Bronchial epithelial cell (primary cell): ENCODE results near the gene ITIH3. TPM values are rescaled to one million over a fixed set of nuclear protein-coding genes. Genes with fewer than 3 reads are reported as not detected.

Experiments
- DNase-seq: peaks from one replicate; pipeline ENCODE4 v3.0.0-alpha.2; 2010; ENCODE audit warnings: low read depth
- FAIRE-seq: peaks from 2 replicates; lab custom pipeline; 2011; peaks lifted over from hg19 to GRCh38; lab: Jason Lieb, UNC
- H3K27me3 ChIP-seq: 2 replicates; pipeline ENCODE4 v1.5.1; 2011; ENCODE audit warnings: low read length; ENCODE audit not compliant: control insufficient read depth, insufficient read depth
- H3K36me3 ChIP-seq: 2 replicates; pipeline ENCODE4 v1.5.1; 2011; ENCODE audit warnings: low read length; ENCODE audit not compliant: control insufficient read depth, insufficient read depth
- H3K4me3 ChIP-seq: 2 replicates; pipeline ENCODE4 v1.5.1; 2011; ENCODE audit warnings: mild to moderate bottlenecking, low read depth, low read length, control low read depth
- total RNA-seq: library from RNA; depleted of rRNA; stranded (reverse); fragments of >200 nt; gene quantifications from 2 replicates; pipeline ENCODE4 v1.2.1, GENCODE V29; 2014
- TF ChIP-seq, protein P1 (sequence below): IDR thresholded peaks from 2 replicates; pipeline ENCODE4 v1.5.1; 2011; ENCODE audit warnings: mild to moderate bottlenecking, moderate library complexity, low read length, control low read depth, inconsistent platforms; ENCODE audit not compliant: insufficient read depth, severe bottlenecking

The ITIH3 gene
- total RNA-seq, 1 donor from 2014 or later, result not detected

DNA sequence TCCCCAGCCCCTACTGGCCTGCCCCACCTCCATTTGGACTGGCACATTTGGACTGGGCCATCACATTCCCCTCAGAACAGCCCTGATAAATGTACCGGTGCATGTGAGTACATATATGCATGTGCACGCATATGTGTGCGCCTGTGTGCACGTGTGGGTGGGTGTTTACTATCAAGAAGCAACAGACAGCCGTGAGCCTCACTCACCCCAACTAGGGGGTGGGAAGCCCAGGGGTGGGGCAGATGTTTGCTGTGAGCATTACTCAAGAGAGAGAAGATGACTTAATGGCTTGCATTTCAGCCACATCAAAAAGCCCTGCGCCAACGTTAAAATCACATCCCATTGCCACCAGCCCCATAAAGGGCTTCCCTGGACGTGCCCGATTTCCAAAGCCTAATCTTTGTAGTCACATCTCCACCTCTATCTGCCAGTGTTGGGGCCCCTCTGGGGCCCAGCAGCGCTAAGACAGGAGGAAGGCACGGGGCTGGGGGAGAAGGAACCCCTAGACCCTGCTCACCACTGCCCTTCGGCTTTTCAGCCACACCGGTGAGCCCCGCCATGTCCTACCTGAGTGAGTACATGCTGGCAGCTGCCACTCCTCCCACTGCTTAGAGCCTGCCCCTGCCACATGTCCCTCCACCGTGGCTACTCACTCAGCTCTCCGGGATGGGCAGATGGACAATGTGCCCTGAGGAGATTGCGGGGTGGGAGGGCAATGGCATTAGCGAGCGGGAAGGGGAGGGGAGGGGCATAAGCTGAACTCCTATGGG, 10.9 kb downstream of the ITIH3 start:
- H3K27me3 ChIP-seq, result no peaks in the 10 kb centered on the region
- DNase-seq (no peak), FAIRE-seq (no peak)
- TF ChIP-seq, protein P1, sequence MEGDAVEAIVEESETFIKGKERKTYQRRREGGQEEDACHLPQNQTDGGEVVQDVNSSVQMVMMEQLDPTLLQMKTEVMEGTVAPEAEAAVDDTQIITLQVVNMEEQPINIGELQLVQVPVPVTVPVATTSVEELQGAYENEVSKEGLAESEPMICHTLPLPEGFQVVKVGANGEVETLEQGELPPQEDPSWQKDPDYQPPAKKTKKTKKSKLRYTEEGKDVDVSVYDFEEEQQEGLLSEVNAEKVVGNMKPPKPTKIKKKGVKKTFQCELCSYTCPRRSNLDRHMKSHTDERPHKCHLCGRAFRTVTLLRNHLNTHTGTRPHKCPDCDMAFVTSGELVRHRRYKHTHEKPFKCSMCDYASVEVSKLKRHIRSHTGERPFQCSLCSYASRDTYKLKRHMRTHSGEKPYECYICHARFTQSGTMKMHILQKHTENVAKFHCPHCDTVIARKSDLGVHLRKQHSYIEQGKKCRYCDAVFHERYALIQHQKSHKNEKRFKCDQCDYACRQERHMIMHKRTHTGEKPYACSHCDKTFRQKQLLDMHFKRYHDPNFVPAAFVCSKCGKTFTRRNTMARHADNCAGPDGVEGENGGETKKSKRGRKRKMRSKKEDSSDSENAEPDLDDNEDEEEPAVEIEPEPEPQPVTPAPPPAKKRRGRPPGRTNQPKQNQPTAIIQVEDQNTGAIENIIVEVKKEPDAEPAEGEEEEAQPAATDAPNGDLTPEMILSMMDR, result no peak
- H3K4me3 ChIP-seq, result no peak overlapping the region
- H3K36me3 ChIP-seq, result no peaks in the 10 kb centered on the region

DNA sequence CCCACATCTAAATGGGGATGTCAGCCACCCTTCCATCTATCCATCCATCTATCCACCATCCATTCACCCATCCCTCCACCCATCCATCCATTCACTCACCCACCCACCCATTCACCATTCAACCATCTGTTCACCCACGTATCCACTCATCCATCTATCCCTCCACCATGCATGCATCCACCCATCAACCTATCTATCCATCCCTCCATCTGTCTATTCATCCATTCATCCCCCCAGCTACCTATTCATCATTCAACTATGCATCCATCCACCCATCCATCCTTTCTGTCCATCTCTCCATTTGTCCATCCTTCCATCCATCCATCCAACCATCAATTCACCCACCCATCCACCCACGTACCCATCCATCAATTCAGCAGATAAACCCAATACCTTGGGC, 14.6 kb downstream of the ITIH3 start:
- DNase-seq (no peak), FAIRE-seq (no peak)
- no peak overlapping the region for H3K4me3 ChIP-seq
- TF ChIP-seq, protein P1, result no peak
- no peaks in the 10 kb centered on the region for H3K27me3 ChIP-seq
- H3K36me3 ChIP-seq, result no peaks in the 10 kb centered on the region

DNA sequence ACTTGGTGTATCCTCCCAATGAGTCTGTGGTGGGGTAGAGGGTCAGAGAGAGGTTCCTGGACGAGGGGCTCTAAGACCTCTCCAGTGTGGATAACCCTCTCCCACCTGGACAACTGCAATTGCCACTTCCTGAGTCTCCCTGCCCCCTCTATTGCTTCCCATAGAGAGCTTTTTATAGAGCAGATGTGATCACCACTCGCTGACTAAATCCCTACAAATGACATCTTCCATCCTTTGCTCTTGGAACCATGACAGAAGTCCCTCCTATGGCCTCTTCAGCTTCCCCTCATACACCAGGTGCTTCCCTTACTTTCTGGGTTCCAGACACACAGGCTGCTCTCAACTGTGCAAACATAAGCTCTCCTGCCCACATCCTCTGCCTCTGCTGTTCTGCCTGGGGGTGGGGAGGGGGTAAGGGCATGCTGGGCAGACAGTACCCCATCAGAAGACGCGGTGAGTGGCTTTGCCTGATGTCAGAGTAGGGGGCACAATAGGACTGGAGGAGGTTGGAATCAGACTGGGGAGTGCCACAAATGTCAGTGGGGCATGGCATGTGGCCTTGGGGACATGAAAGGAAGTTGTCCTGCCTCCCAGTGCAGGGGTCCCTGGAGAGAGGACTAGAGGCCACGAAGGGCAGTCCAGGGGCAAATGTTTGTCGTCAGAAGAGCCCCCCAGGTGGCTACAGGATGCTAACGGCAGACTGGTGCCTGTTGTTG, 15.2 kb downstream of the ITIH3 start:
- H3K27me3 ChIP-seq, result no peaks in the 10 kb centered on the region
- TF ChIP-seq, protein P1, result no peak
- no peak overlapping the region for H3K4me3 ChIP-seq
- no peaks in the 10 kb centered on the region for H3K36me3 ChIP-seq
- no peak for DNase-seq
- FAIRE-seq, result no peak

DNA sequence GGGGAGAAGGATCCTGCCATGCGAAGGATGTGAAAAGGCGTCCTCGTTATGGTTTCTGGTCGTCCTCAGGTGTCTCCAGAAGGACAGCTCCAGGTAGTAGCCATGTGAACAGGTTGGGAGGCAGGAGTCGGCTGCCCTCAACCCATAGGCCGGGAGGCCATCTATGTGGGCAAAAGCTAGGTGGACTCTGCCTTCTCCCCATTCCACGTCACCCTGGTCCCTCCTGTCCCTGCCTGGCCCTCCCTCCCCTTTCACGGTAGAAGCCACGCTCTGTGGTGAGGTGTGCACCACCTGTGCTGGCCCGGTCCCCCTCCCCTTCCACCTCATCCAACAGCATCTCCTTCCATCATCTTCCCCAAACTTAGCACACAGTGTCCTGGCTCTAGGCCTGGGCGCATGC, 16.3 kb downstream of the ITIH3 start:
- TF ChIP-seq, protein P1, result no peak
- DNase-seq, result no peak
- no peak for FAIRE-seq
- Histone ChIP-seq H3K36me3 (no peaks in the 10 kb centered on the region), H3K27me3 (no peaks in the 10 kb centered on the region), H3K4me3 (no peak overlapping the region)

DNA sequence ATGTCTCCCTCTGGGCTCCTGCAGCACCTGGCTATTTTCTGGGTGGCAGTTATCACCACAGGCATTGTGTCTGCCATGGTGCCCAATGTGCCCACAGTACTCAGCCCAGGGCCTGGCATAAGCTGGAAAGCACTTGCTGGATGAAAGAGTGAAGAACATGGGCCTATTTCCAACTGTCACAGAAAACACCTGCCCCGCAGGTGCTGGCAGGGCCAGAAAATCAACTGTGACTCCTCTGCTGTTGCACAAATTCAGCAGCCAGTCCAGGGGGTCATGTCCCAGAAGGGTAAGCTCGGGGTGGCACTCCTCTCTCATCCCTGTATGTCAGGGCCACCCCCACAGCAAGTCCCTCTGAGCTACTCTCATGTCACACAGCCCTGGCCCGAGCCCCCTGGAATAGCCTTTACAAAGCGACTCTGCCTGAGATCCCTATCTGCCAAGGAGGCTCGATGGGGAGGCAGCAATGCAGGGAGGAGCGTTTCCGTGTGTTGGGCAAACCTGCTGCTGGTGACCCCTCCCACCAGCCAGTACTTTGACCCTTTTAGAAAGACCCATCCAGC, 16.9 kb downstream of the ITIH3 start:
- FAIRE-seq (no peak), DNase-seq (no peak)
- Histone ChIP-seq H3K36me3 (no peaks in the 10 kb centered on the region), H3K27me3 (no peaks in the 10 kb centered on the region), H3K4me3 (no peak overlapping the region)
- TF ChIP-seq, protein P1, result no peak
